HCT116 (cell line): ENCODE results near the gene BIK. TPM values are rescaled to one million over a fixed set of nuclear protein-coding genes. Genes with fewer than 3 reads are reported as not detected.

Experiments used
- ATAC-seq: fragments of 200-7000 bp; cut with Tn5 transposase; 2 replicates; pipeline ENCODE4 v1.9.1; 2020; ENCODE audit warnings: mild to moderate bottlenecking, moderate library complexity
- BruUV-seq: library from RNA; stranded (reverse); fragments of 400-500 nt; replicated peaks from 2 replicates; lab custom pipeline; 2021; lab: Mats Ljungman, UMichigan
- CTCF ChIA-PET: fragments of 300-600 bp; sonication (Branson Sonifier 250); formaldehyde crosslinking; loops from one replicate; lab custom pipeline; 2021; ENCODE audit warnings: antibody characterized with exemption; lab: Charles Lee
- POLR2A ChIA-PET: fragments of 300-600, 350-600 bp; sonication (Branson Sonifier 250); formaldehyde crosslinking; loops from one replicate; lab custom pipeline; 2021; ENCODE audit warnings: antibody characterized with exemption; lab: Charles Lee
- RAD21 ChIA-PET, 2 experiments: fragments of 300-600 bp; sonication (Branson Sonifier 250); formaldehyde crosslinking; loops; one replicate each; lab custom pipeline; 2023; ENCODE audit warnings: low total read pairs in 2 of 2; ENCODE audit not compliant: uncharacterized antibody in 2 of 2, unreplicated experiment in 2 of 2, low non-redundant PET in 1 of 2; lab: Charles Lee
- DNase-seq: peaks from one replicate; pipeline ENCODE4 v3.0.0-alpha.2; 2010; ENCODE audit warnings: low read depth, low spot score
- H2AFZ ChIP-seq: fragments of 200-600 bp; shearing (Covaris generic), sonication (generic); 2 replicates; pipeline ENCODE4 v1.6.1; 2017; ENCODE audit warnings: low read depth, mixed run types, mixed read lengths, antibody characterized with exemption, low read length; ENCODE audit not compliant: poor library complexity, severe bottlenecking
- H3K27ac ChIP-seq: 2 replicates; pipeline ENCODE4 v1.5.1; 2012; ENCODE audit warnings: low read depth, low read length
- H3K27me3 ChIP-seq: fragments of 200-600 bp; sonication (generic); 2 replicates; pipeline ENCODE4 v1.6.1; 2016; ENCODE audit warnings: mixed run types, low read length, mixed read lengths; ENCODE audit not compliant: insufficient read depth
- H3K36me3 ChIP-seq, 2 experiments: fragments of 200-500 bp in 1 of 2; fragments of 200-600 bp in 1 of 2; sonication (Bioruptor generic) in 1 of 2; sonication (generic) in 1 of 2; 2 replicates each; pipeline versions ENCODE4 v1.5.1 to v1.6.1; 2014 to 2016; ENCODE audit warnings: low read length in 2 of 2, inconsistent platforms in 1 of 2, mixed read lengths in 1 of 2, mixed run types in 1 of 2; ENCODE audit not compliant: insufficient read depth in 2 of 2, control insufficient read depth in 1 of 2
- H3K4me1 ChIP-seq, 2 experiments: fragments of 200-600 bp in 1 of 2; sonication (generic) in 1 of 2; 2 replicates each; pipeline versions ENCODE4 v1.5.1 to v1.6.1; 2012 to 2017; ENCODE audit warnings: low read length in 2 of 2, inconsistent platforms in 1 of 2, mild to moderate bottlenecking in 1 of 2, mixed read lengths in 1 of 2, mixed run types in 1 of 2, moderate library complexity in 1 of 2; ENCODE audit not compliant: insufficient read depth in 2 of 2, control insufficient read depth in 1 of 2
- H3K4me2 ChIP-seq: fragments of 200-600 bp; sonication (generic); 2 replicates; pipeline ENCODE4 v1.6.1; 2017; ENCODE audit warnings: mixed run types, low read length, mixed read lengths
- H3K4me3 ChIP-seq, 2 experiments: fragments of 200-600 bp in 1 of 2; sonication (generic) in 1 of 2; replicated peaks in 1 of 2; 2 replicates each; pipeline ENCODE4 v1.5.1; 2011 to 2016; ENCODE audit warnings: low read length in 2 of 2, control low read depth in 1 of 2, low read depth in 1 of 2, mild to moderate bottlenecking in 1 of 2, mixed read lengths in 1 of 2, mixed run types in 1 of 2
- H3K79me2 ChIP-seq: fragments of 200-600 bp; sonication (generic); 2 replicates; pipeline ENCODE4 v1.6.1; 2017; ENCODE audit warnings: mild to moderate bottlenecking, mixed run types, low read length, moderate library complexity, mixed read lengths; ENCODE audit not compliant: insufficient read depth
- H3K9ac ChIP-seq: fragments of 200-600 bp; sonication (generic); 2 replicates; pipeline ENCODE4 v1.6.1; 2016; ENCODE audit warnings: low read length, mixed read lengths
- H3K9me2 ChIP-seq: fragments of 200-600 bp; sonication (generic), shearing (Covaris generic); 2 replicates; pipeline ENCODE4 v1.6.1; 2017; ENCODE audit warnings: mixed run types, mild to moderate bottlenecking, moderate library complexity; ENCODE audit not compliant: insufficient read depth
- H3K9me3 ChIP-seq, 2 experiments: fragments of 200-500 bp in 1 of 2; fragments of 200-600 bp in 1 of 2; sonication (Bioruptor generic) in 1 of 2; sonication (generic) in 1 of 2; 2 replicates each; pipeline ENCODE4 v1.6.1; 2014 to 2017; ENCODE audit warnings: low read length in 2 of 2, mixed read lengths in 2 of 2, inconsistent platforms in 1 of 2, low read depth in 1 of 2, mild to moderate bottlenecking in 1 of 2, mixed run types in 1 of 2, moderate library complexity in 1 of 2; ENCODE audit not compliant: control insufficient read depth in 1 of 2, insufficient read depth in 1 of 2
- H4K20me1 ChIP-seq: fragments of 200-600 bp; sonication (generic), shearing (Covaris generic); 2 replicates; pipeline ENCODE4 v1.6.1; 2017; ENCODE audit warnings: mixed run types, mild to moderate bottlenecking, moderate library complexity; ENCODE audit not compliant: insufficient read depth
- CBX3 ChIP-seq: IDR thresholded peaks from 2 replicates; pipeline ENCODE4 v1.6.1; 2012; ENCODE audit warnings: low read depth
- ELF1 ChIP-seq: IDR thresholded peaks from 2 replicates; pipeline ENCODE4 v1.6.1; 2012; ENCODE audit warnings: low read depth, borderline replicate concordance
- FOSL1 ChIP-seq: IDR thresholded peaks from 2 replicates; pipeline ENCODE4 v1.6.1; 2012; ENCODE audit warnings: low read depth
- RAD21 ChIP-seq: IDR thresholded peaks from 2 replicates; pipeline ENCODE4 v1.6.1; 2012; ENCODE audit warnings: low read depth, mild to moderate bottlenecking
- SP1 ChIP-seq: IDR thresholded peaks from 2 replicates; pipeline ENCODE4 v1.6.1; 2012; ENCODE audit warnings: low read depth
- SRF ChIP-seq: IDR thresholded peaks from 2 replicates; pipeline ENCODE4 v1.6.1; 2012; ENCODE audit warnings: low read depth
- YY1 ChIP-seq: IDR thresholded peaks from 2 replicates; pipeline ENCODE4 v1.6.1; 2011; ENCODE audit warnings: low read length, low read depth, moderate library complexity, mild to moderate bottlenecking; ENCODE audit not compliant: insufficient replicate concordance; ENCODE audit errors: extremely low read depth
- intact Hi-C: fragments of 100-400 bp; cut with micrococcal nuclease; formaldehyde crosslinking; loops from 2 replicates; pipeline ENCODE4 v1.10.0; 2022
- total RNA-seq: library from RNA; stranded (reverse); gene quantifications from one replicate; pipeline ENCODE4 v1.2.1, GENCODE V29; 2021; ENCODE audit not compliant: unreplicated experiment
- TF ChIP-seq, protein P1 (sequence below): IDR thresholded peaks from 2 replicates; pipeline ENCODE4 v1.6.1; 2012; ENCODE audit warnings: low read depth
- TF ChIP-seq, protein P2 (sequence below): IDR thresholded peaks from 2 replicates; pipeline ENCODE4 v1.6.1; 2011; ENCODE audit warnings: mild to moderate bottlenecking, low read length, moderate library complexity; ENCODE audit not compliant: insufficient replicate concordance; ENCODE audit errors: extremely low read depth
- TF ChIP-seq, protein P3 (sequence below): IDR thresholded peaks from 2 replicates; pipeline ENCODE4 v1.6.1; 2012

Gene BIK
- total RNA-seq, 1 experiment from 2014 or later, result 31.0 TPM

DNA sequence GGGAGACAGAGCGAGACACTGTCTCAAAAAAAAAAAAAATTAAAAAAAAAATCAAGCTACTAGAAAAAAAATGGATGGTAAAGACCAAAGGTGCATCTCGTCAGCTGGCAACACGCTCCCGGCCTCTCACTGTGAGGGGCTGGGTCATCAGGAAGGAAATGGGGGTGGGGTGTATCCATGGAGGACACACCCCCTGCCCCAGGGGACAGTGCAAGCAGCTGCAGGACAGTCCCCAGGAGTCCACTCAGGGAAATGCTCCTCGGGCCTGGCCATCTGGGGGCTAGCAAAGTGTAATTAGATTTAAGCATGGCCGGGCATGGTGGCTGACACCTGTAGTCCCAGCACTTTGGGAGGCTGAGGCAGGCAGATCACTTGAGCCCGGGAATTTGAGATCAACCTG, 44.4 kb upstream of the BIK start:
- no TSS peak for BruUV-seq
- H3K9me2 ChIP-seq, result no peaks in the 10 kb centered on the region
- H2AFZ ChIP-seq, result no peak overlapping the region
- no peaks in the 10 kb centered on the region for H3K79me2 ChIP-seq
- no peak overlapping the region for H3K27ac ChIP-seq
- ATAC-seq (no peak), DNase-seq (no peak)
- intact Hi-C loops, result no loop called here
- H3K9me3 ChIP-seq, result no peaks in the 10 kb centered on the region
- ChIA-PET CTCF (no interaction called here), RAD21 (no interaction called here), POLR2A (no interaction called here)
- H3K4me2 ChIP-seq, result no peak overlapping the region
- no peaks in the 10 kb centered on the region for H4K20me1 ChIP-seq
- H3K4me3 ChIP-seq, result no peak overlapping the region
- H3K36me3 ChIP-seq, result no peaks in the 10 kb centered on the region; a peak in 1 of 4 replicates
- H3K4me1 ChIP-seq, result peaks cover 21 to 26% of the 10 kb centered on the region in 2 experiments
- TF ChIP-seq FOSL1 (no peak), ELF1 (no peak), SP1 (no peak), SRF (no peak), RAD21 (no peak), CBX3 (no peak), YY1 (no peak)
- TF ChIP-seq, protein P1, sequence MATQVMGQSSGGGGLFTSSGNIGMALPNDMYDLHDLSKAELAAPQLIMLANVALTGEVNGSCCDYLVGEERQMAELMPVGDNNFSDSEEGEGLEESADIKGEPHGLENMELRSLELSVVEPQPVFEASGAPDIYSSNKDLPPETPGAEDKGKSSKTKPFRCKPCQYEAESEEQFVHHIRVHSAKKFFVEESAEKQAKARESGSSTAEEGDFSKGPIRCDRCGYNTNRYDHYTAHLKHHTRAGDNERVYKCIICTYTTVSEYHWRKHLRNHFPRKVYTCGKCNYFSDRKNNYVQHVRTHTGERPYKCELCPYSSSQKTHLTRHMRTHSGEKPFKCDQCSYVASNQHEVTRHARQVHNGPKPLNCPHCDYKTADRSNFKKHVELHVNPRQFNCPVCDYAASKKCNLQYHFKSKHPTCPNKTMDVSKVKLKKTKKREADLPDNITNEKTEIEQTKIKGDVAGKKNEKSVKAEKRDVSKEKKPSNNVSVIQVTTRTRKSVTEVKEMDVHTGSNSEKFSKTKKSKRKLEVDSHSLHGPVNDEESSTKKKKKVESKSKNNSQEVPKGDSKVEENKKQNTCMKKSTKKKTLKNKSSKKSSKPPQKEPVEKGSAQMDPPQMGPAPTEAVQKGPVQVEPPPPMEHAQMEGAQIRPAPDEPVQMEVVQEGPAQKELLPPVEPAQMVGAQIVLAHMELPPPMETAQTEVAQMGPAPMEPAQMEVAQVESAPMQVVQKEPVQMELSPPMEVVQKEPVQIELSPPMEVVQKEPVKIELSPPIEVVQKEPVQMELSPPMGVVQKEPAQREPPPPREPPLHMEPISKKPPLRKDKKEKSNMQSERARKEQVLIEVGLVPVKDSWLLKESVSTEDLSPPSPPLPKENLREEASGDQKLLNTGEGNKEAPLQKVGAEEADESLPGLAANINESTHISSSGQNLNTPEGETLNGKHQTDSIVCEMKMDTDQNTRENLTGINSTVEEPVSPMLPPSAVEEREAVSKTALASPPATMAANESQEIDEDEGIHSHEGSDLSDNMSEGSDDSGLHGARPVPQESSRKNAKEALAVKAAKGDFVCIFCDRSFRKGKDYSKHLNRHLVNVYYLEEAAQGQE, result no peak
- TF ChIP-seq, protein P2, sequence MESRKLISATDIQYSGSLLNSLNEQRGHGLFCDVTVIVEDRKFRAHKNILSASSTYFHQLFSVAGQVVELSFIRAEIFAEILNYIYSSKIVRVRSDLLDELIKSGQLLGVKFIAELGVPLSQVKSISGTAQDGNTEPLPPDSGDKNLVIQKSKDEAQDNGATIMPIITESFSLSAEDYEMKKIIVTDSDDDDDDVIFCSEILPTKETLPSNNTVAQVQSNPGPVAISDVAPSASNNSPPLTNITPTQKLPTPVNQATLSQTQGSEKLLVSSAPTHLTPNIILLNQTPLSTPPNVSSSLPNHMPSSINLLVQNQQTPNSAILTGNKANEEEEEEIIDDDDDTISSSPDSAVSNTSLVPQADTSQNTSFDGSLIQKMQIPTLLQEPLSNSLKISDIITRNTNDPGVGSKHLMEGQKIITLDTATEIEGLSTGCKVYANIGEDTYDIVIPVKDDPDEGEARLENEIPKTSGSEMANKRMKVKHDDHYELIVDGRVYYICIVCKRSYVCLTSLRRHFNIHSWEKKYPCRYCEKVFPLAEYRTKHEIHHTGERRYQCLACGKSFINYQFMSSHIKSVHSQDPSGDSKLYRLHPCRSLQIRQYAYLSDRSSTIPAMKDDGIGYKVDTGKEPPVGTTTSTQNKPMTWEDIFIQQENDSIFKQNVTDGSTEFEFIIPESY, result no peak
- TF ChIP-seq, protein P3, sequence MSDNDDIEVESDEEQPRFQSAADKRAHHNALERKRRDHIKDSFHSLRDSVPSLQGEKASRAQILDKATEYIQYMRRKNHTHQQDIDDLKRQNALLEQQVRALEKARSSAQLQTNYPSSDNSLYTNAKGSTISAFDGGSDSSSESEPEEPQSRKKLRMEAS, result no peak
- no peaks in the 10 kb centered on the region for H3K27me3 ChIP-seq
- H3K9ac ChIP-seq, result no peak overlapping the region
